Measurements from ENCODE around the gene KRT34. TPM values are rescaled to one million over a fixed set of nuclear protein-coding genes. Genes with fewer than 3 reads are reported as not detected.

Gene KRT34
- total and polyA plus RNA-seq, 8 donors: not detected

- Histone ChIP-seq H3K27ac (no peak overlapping the region), H3K9me3 (no peaks in the 10 kb centered on the region), H3K27me3 (no peaks in the 10 kb centered on the region), H3K36me3 (no peaks in the 10 kb centered on the region), H3K4me1 (no peaks in the 10 kb centered on the region), H3K4me3 (no peak overlapping the region)
- FAIRE-seq (no peak), DNase-seq (no peak), ATAC-seq (no peak)
- WGBS, 2 donors: 53 to 54% methylated on average over 5 of the region's 5 CpGs
- TF ChIP-seq CTCF (IDR thresholded peaks at IDR 0.05): no peak
- intact Hi-C loops (cut with DNase I): no loop called here
These were observed 11.2 kb upstream of the KRT34 start for GRCh38 chr17:41393294-41393693.

GRCh38 chr17:41392278-41392677 is 10.2 kb upstream of the KRT34 start:
- Histone ChIP-seq H3K27ac (no peak overlapping the region), H3K4me1 (no peaks in the 10 kb centered on the region), H3K9me3 (no peaks in the 10 kb centered on the region), H3K36me3 (no peaks in the 10 kb centered on the region), H3K27me3 (no peaks in the 10 kb centered on the region), H3K4me3 (no peak overlapping the region)
- 87 to 88% methylated on average over 1 of the region's 1 CpG for WGBS, 2 donors
- no peak for FAIRE-seq
- no peak for TF ChIP-seq CTCF (IDR thresholded peaks at IDR 0.05)
- ATAC-seq: peak in 1 of 4 donors; percentile 42
- intact Hi-C loops (cut with DNase I): no loop called here
- DNase-seq: no peak

- Histone ChIP-seq H3K4me1 (no peaks in the 10 kb centered on the region), H3K4me3 (no peak overlapping the region), H3K9me3 (no peaks in the 10 kb centered on the region), H3K36me3 (no peaks in the 10 kb centered on the region), H3K27ac (no peak overlapping the region), H3K27me3 (no peaks in the 10 kb centered on the region)
- 24 to 36% methylated on average over 2 of the region's 2 CpGs for WGBS, 2 donors
- intact Hi-C loops (cut with DNase I): no loop called here
- DNase-seq (no peak), FAIRE-seq (no peak), ATAC-seq (no peak)
- TF ChIP-seq CTCF (IDR thresholded peaks at IDR 0.05): no peak
These were observed 9.4 kb upstream of the KRT34 start for GRCh38 chr17:41391535-41391934.

- Histone ChIP-seq H3K4me3 (no peak overlapping the region), H3K9me3 (no peaks in the 10 kb centered on the region), H3K36me3 (no peaks in the 10 kb centered on the region), H3K27me3 (no peaks in the 10 kb centered on the region), H3K4me1 (no peaks in the 10 kb centered on the region), H3K27ac (no peak overlapping the region)
- TF ChIP-seq CTCF (IDR thresholded peaks at IDR 0.05): no peak
- 65 to 71% methylated on average over 7 of the region's 7 CpGs for WGBS, 2 donors
- ATAC-seq: no peak
- no peak for DNase-seq
- FAIRE-seq: no peak
- intact Hi-C loops (cut with DNase I): no loop called here
These were observed 8.4 kb upstream of the KRT34 start for GRCh38 chr17:41390411-41390938.

- Histone ChIP-seq H3K27me3 (peaks cover 0 to 7% (median 0%) of the 10 kb centered on the region in 4 donors), H3K4me1 (no peaks in the 10 kb centered on the region), H3K36me3 (no peaks in the 10 kb centered on the region), H3K27ac (no peak overlapping the region), H3K4me3 (no peak overlapping the region), H3K9me3 (no peaks in the 10 kb centered on the region)
- no peak for FAIRE-seq
- no peak for TF ChIP-seq CTCF (IDR thresholded peaks at IDR 0.05)
- 51 to 70% methylated on average over 4 of the region's 4 CpGs for whole genome bisulfite sequencing, 2 donors
- DNase-seq: no peak
- no peak for ATAC-seq
- intact Hi-C loops (cut with DNase I): no loop called here
These were observed 5.6 kb upstream of the KRT34 start for GRCh38 chr17:41387670-41388069.
